Peyer's patch (tissue), 4 donors: ENCODE measurements around the gene LINGO4. TPM values are rescaled to one million over a fixed set of nuclear protein-coding genes. Genes with fewer than 3 reads are reported as not detected.
A peak's percentile ranks its signal among the peaks of the same experiment; 100 is the strongest.

Experiments
- DNase-seq, 3 donors: peaks; one replicate each; pipeline ENCODE4 v3.0.0-alpha.2; 2017 to 2019
- H3K27ac ChIP-seq, 4 donors: fragments of 200-600 bp; sonication (generic); one replicate each; pipeline ENCODE4 v1.5.1; 2016 to 2019
- H3K27me3 ChIP-seq, 2 donors: fragments of 200-600 bp; sonication (generic); one replicate each; pipeline ENCODE4 v1.5.1; 2019
- H3K36me3 ChIP-seq, 3 donors: fragments of 200-600 bp; sonication (generic); one replicate each; pipeline ENCODE4 v1.5.1; 2016 to 2019
- H3K4me1 ChIP-seq, 4 donors: fragments of 200-600 bp; sonication (generic); one replicate each; pipeline ENCODE4 v1.5.1; 2016 to 2019
- H3K4me3 ChIP-seq, 4 donors: fragments of 200-600 bp; sonication (generic); 1 replicate in 3 of 4; 2 replicates in 1 of 4; pipeline ENCODE4 v1.5.1; 2016 to 2019; ENCODE audit warnings: mild to moderate bottlenecking in 1 of 4
- H3K9me3 ChIP-seq, 4 donors: fragments of 200-600 bp; sonication (generic); one replicate each; pipeline ENCODE4 v1.5.1; 2016 to 2019; ENCODE audit warnings: mild to moderate bottlenecking in 1 of 4
- CTCF ChIP-seq, 6 experiments: fragments of 450-650 bp in 4 of 6; fragments of 200-600 bp in 2 of 6; sonication (generic) in 1 of 6; IDR thresholded peaks; one replicate each; pipeline ENCODE4 v1.5.1; 2017 to 2019; ENCODE audit warnings: antibody characterized with exemption in 6 of 6, mild to moderate bottlenecking in 3 of 6, moderate library complexity in 1 of 6
- POLR2A ChIP-seq, 2 donors: fragments of 450-650 bp; IDR thresholded peaks; one replicate each; pipeline ENCODE4 v1.5.1; 2017; ENCODE audit warnings: antibody characterized with exemption in 2 of 2, mild to moderate bottlenecking in 2 of 2, moderate library complexity in 2 of 2
- total RNA-seq, 4 donors: library from RNA; depleted of rRNA; stranded (reverse); fragments of >200 nt; gene quantifications; one replicate each; pipeline ENCODE4 v1.1.0, GENCODE V29; 2016

The LINGO4 gene
- total RNA-seq: 1 to 10 TPM in 3 of 4 donors, not detected in 1; 1.0 to 1.3 (median 1.1) TPM

- peak in 1 of 3 donors; percentile 34 for DNase-seq
These were observed at the start of gene LINGO4 for GRCh38 chr1:151805066-151805820. LINGO4 (minus strand) TSS chr1:151805419; CDS start chr1:151802704, 2,715 bp downstream.

GRCh38 chr1:151854658-151855057 lies 49.4 kb upstream of the LINGO4 start:
- no peaks in the 10 kb centered on the region for H3K9me3 ChIP-seq
- DNase-seq: no peak
- H3K27ac ChIP-seq: no peak overlapping the region
- H3K27me3 ChIP-seq: no peaks in the 10 kb centered on the region
- H3K36me3 ChIP-seq: no peaks in the 10 kb centered on the region
- no peak overlapping the region for H3K4me3 ChIP-seq
- no peaks in the 10 kb centered on the region for H3K4me1 ChIP-seq
- TF ChIP-seq POLR2A (IDR thresholded peaks at IDR 0.05): no peak
- TF ChIP-seq CTCF (IDR thresholded peaks at IDR 0.05): no peak

More at GRCh38 chr1:151805066-151805820, at the start of gene LINGO4:
- Histone ChIP-seq H3K4me1 (no peaks in the 10 kb centered on the region), H3K36me3 (peaks cover 0 to 10% (median 0%) of the 10 kb centered on the region in 3 donors), H3K4me3 (no peak within 1 kb of the TSS), H3K27me3 (no peaks in the 10 kb centered on the region), H3K9me3 (no peaks in the 10 kb centered on the region), H3K27ac (no peak within 1 kb of the TSS)
- TF ChIP-seq CTCF (IDR thresholded peaks at IDR 0.05) (no peak), POLR2A (IDR thresholded peaks at IDR 0.05) (no peak)

- no peak within 1 kb of the TSS for H3K27ac ChIP-seq
- H3K9me3 ChIP-seq: no peaks in the 10 kb centered on the region
- no peaks in the 10 kb centered on the region for H3K27me3 ChIP-seq
- H3K4me1 ChIP-seq: no peaks in the 10 kb centered on the region
- no peak within 1 kb of the TSS for H3K4me3 ChIP-seq
- no peaks in the 10 kb centered on the region for H3K36me3 ChIP-seq
- DNase-seq: no peak
- TF ChIP-seq CTCF (IDR thresholded peaks at IDR 0.05) (no peak), POLR2A (IDR thresholded peaks at IDR 0.05) (no peak)
These were observed 48.3 kb upstream of the LINGO4 start, which contains the start of gene THEM5 for GRCh38 chr1:151853411-151853943. THEM5 (minus strand) TSS chr1:151853712; CDS start chr1:151853565, 147 bp downstream.

DNA sequence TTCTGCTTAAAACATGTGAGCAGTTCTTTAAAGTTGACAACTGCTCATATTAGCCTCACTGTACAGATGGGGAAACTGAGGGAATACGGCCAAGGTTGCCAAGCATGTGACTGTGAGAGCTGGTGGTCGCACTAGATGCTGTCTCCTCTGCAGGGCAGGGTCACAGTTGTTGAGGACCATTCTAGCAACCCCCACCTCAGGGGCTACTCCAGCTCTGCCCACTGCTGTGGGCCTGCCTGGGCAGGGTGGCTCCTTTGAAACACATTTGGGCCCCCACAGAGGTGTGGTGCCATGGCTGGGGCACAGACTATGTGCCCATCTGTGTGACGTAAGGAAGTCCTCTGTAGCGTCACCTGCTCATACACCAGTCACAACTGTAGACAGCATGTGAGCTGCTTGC lies 47.5 kb upstream of the LINGO4 start:
- Histone ChIP-seq H3K27me3 (no peaks in the 10 kb centered on the region), H3K9me3 (no peaks in the 10 kb centered on the region), H3K27ac (no peak overlapping the region), H3K36me3 (no peaks in the 10 kb centered on the region), H3K4me1 (no peaks in the 10 kb centered on the region), H3K4me3 (no peak overlapping the region)
- DNase-seq: no peak
- TF ChIP-seq POLR2A (IDR thresholded peaks at IDR 0.05) (no peak), CTCF (IDR thresholded peaks at IDR 0.05) (no peak)

DNA sequence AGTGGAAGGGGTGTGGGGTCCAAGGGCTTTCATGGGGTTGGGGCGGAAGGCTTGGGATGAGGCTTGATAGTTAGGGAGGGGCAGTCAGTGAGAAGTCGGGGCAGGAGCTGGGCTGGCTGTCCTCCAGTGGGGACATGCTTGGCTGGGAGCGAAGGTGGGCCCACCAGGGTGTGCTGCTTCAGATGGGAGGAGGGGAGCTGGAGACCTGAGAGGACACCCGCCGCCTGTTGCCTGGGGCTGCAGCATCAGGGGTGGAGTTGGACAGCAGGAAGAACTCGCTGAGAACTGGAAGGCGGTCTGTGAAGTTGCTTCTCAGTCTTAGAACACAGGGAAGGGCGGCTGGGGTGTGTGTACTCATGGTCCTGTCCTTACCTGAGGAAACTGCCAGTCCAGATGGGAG lies 46.7 kb upstream of the LINGO4 start:
- no peaks in the 10 kb centered on the region for H3K27me3 ChIP-seq
- H3K9me3 ChIP-seq: no peaks in the 10 kb centered on the region
- H3K36me3 ChIP-seq: no peaks in the 10 kb centered on the region
- no peak for TF ChIP-seq POLR2A (IDR thresholded peaks at IDR 0.05)
- TF ChIP-seq CTCF (IDR thresholded peaks at IDR 0.05): no peak
- H3K4me1 ChIP-seq: no peaks in the 10 kb centered on the region
- no peak overlapping the region for H3K27ac ChIP-seq
- DNase-seq: no peak
- no peak overlapping the region for H3K4me3 ChIP-seq
